ENCODE measurements around the gene PLEKHA1. TPM values are rescaled to one million over a fixed set of nuclear protein-coding genes. Genes with fewer than 3 reads are reported as not detected.

The PLEKHA1 gene
- total and polyA plus RNA-seq, 2 of the 13 experiments (the other 11 are each of a cell fraction or from before 2014, with no cell fraction given): 32.2 to 53.3 TPM

- TF ChIP-seq, protein P1, sequence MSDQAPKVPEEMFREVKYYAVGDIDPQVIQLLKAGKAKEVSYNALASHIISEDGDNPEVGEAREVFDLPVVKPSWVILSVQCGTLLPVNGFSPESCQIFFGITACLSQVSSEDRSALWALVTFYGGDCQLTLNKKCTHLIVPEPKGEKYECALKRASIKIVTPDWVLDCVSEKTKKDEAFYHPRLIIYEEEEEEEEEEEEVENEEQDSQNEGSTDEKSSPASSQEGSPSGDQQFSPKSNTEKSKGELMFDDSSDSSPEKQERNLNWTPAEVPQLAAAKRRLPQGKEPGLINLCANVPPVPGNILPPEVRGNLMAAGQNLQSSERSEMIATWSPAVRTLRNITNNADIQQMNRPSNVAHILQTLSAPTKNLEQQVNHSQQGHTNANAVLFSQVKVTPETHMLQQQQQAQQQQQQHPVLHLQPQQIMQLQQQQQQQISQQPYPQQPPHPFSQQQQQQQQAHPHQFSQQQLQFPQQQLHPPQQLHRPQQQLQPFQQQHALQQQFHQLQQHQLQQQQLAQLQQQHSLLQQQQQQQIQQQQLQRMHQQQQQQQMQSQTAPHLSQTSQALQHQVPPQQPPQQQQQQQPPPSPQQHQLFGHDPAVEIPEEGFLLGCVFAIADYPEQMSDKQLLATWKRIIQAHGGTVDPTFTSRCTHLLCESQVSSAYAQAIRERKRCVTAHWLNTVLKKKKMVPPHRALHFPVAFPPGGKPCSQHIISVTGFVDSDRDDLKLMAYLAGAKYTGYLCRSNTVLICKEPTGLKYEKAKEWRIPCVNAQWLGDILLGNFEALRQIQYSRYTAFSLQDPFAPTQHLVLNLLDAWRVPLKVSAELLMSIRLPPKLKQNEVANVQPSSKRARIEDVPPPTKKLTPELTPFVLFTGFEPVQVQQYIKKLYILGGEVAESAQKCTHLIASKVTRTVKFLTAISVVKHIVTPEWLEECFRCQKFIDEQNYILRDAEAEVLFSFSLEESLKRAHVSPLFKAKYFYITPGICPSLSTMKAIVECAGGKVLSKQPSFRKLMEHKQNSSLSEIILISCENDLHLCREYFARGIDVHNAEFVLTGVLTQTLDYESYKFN (CRISPR knock-in tag; conservative IDR thresholded peaks at IDR 0.05): no peak
- TF ChIP-seq, protein P2, sequence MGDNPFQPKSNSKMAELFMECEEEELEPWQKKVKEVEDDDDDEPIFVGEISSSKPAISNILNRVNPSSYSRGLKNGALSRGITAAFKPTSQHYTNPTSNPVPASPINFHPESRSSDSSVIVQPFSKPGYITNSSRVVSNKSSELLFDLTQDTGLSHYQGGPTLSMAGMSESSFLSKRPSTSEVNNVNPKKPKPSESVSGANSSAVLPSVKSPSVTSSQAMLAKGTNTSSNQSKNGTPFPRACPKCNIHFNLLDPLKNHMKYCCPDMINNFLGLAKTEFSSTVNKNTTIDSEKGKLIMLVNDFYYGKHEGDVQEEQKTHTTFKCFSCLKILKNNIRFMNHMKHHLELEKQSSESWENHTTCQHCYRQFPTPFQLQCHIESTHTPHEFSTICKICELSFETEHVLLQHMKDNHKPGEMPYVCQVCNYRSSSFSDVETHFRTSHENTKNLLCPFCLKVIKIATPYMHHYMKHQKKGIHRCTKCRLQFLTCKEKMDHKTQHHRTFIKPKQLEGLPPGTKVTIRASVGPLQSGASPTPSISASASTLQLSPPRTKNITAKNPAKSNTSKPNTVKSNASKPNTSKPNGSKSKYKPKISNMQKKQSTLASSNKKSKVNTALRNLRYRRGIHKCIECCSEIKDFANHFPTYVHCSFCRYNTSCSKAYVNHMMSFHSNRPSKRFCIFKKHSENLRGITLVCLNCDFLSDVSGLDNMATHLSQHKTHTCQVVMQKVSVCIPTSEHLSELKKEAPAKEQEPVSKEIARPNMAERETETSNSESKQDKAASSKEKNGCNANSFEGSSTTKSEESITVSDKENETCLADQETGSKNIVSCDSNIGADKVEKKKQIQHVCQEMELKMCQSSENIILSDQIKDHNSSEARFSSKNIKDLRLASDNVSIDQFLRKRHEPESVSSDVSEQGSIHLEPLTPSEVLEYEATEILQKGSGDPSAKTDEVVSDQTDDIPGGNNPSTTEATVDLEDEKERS (CRISPR knock-in tag; IDR thresholded peaks at IDR 0.05): no peak
- peak; percentile 49; the same call in 1 of the 2 replicates for TF ChIP-seq KDM5B (CRISPR knock-in tag; IDR thresholded peaks at IDR 0.05; ENCODE audit: borderline replicate concordance)
- TF ChIP-seq ARNT2 (CRISPR knock-in tag; IDR thresholded peaks at IDR 0.05; ENCODE audit: low read depth): peak; percentile 80; the same call in 1 of the 2 replicates
- TF ChIP-seq ZNF556 (CRISPR knock-in tag; IDR thresholded peaks at IDR 0.05; ENCODE audit: borderline replicate concordance): 0 out of 2 replicates have a peak, but pooled peaks have one; percentile 18
- TF ChIP-seq HNRNPK (IDR thresholded peaks at IDR 0.05; ENCODE audit: low read depth, low read length, poor library complexity, severe bottlenecking): peak; percentile 27
- no peak for TF ChIP-seq CC2D1A (CRISPR knock-in tag; IDR thresholded peaks at IDR 0.05)
- no peak for TF ChIP-seq KLF15 (CRISPR knock-in tag; IDR thresholded peaks at IDR 0.05; ENCODE audit: borderline replicate concordance)
- TF ChIP-seq SALL1 (CRISPR knock-in tag; IDR thresholded peaks at IDR 0.05): peak; percentile 28; the same call in 1 of the 2 replicates
- peak; percentile 29; the same call in 1 of the 2 replicates for TF ChIP-seq ERF (CRISPR knock-in tag; IDR thresholded peaks at IDR 0.05)
- no peak for TF ChIP-seq MLLT10 (CRISPR knock-in tag; IDR thresholded peaks at IDR 0.05)
- TF ChIP-seq, protein P3, sequence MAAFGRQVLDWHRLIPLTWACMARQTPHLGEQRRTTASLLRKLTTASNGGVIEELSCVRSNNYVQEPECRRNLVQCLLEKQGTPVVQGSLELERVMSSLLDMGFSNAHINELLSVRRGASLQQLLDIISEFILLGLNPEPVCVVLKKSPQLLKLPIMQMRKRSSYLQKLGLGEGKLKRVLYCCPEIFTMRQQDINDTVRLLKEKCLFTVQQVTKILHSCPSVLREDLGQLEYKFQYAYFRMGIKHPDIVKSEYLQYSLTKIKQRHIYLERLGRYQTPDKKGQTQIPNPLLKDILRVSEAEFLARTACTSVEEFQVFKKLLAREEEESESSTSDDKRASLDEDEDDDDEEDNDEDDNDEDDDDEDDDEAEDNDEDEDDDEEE (CRISPR knock-in tag; IDR thresholded peaks at IDR 0.05): 0 out of 2 replicates have a peak, but pooled peaks have one; percentile 24
- 0 out of 2 replicates have a peak, but pooled peaks have one; percentile 15 for TF ChIP-seq BCL6 (CRISPR knock-in tag; IDR thresholded peaks at IDR 0.05)
- peak; percentile 59; the same call in 1 of the 2 replicates for TF ChIP-seq GFI1 (CRISPR knock-in tag; IDR thresholded peaks at IDR 0.05; ENCODE audit: borderline replicate concordance)
- no peak for TF ChIP-seq TFE3 (CRISPR knock-in tag; IDR thresholded peaks at IDR 0.05)
- TF ChIP-seq GATA4 (IDR thresholded peaks at IDR 0.05; ENCODE audit: borderline replicate concordance, low read depth): no peak
- 0 out of 2 replicates have a peak, but pooled peaks have one; percentile 41 for TF ChIP-seq TGIF2 (CRISPR knock-in tag; IDR thresholded peaks at IDR 0.05)
Observed at GRCh38 chr10:122374859-122375678, 561 bp downstream of the PLEKHA1 start (continued).
